Astrocyte of the cerebellum (primary cell): ENCODE results near the gene FBXL3.

Experiments used
- DNase-seq: peaks from one replicate; pipeline ENCODE4 v3.0.0-alpha.2; 2011; ENCODE audit warnings: low read depth
- H3K4me3 ChIP-seq: 2 replicates; pipeline ENCODE4 v1.5.1; 2011; ENCODE audit warnings: mild to moderate bottlenecking, low read depth, low read length, moderate library complexity
- CTCF ChIP-seq: IDR thresholded peaks from 2 replicates; pipeline ENCODE4 v1.5.1; 2012; ENCODE audit warnings: low read length, low read depth, moderate library complexity, mild to moderate bottlenecking; ENCODE audit errors: missing control alignments
- in situ Hi-C: cut with HindIII; loops from 2 replicates; pipeline ENCODE4 v1.10.0; 2017; ENCODE audit warnings: low sequenced_read_pairs

The FBXL3 gene

GRCh38 chr13:77026861-77027621 is at the start of gene FBXL3:
Gene FBXL3 (minus strand): TSS chr13:77027159. CDS start chr13:77021860, 5,299 bp downstream.
- DNase-seq = peak; percentile 82
- TF ChIP-seq CTCF = no peak
- in situ Hi-C loops = no loop called here
- peak within 1 kb of the TSS; percentile 82 for H3K4me3 ChIP-seq

- DNase-seq = no peak
- H3K4me3 ChIP-seq = no peak overlapping the region
- in situ Hi-C loops = no loop called here
- TF ChIP-seq CTCF = no peak
Observed at GRCh38 chr13:77067519-77067918, 40.6 kb upstream of the FBXL3 start.

DNA sequence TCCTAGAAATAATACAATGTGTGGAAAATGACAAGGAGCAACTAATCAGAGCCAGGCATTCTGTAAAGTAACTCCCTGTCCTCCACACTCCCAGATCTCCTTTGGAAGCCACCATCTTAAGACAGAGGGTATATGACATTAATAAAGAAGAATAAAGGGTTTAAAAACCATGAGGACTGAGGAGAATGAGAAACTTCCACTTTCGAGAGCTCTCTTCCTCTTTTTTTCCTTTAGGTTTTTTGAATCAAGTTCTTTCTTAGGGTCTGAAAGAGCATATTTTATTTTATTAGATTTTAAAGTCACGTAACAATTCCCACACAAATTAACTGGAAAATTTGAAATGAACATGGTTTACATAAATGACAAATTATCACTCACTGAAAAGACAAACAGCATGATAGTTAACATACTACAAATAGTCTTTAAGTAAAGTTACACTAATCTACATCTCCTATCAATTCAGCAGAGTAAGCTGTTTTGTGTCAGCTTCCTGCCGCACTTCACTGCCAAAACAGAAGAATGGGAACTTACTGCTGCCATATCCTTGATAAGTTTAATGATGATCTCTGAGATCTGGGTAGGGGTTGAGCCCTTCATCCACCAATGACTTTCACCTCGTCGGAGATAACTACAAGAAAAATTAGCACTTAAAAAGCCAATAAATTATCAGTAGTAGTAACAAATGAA is 38.6 kb upstream of the FBXL3 start:
- in situ Hi-C loops = no loop called here
- DNase-seq = no peak
- H3K4me3 ChIP-seq = no peak overlapping the region
- TF ChIP-seq CTCF = no peak

- no peak for TF ChIP-seq CTCF
- in situ Hi-C loops = no loop called here
- no peak for DNase-seq
- no peak overlapping the region for H3K4me3 ChIP-seq
Observed at GRCh38 chr13:77062097-77062496, 35.1 kb upstream of the FBXL3 start.

- no peak for TF ChIP-seq CTCF
- in situ Hi-C loops = no loop called here
- DNase-seq = no peak
- H3K4me3 ChIP-seq = no peak overlapping the region
Observed at GRCh38 chr13:77061362-77061761, 34.4 kb upstream of the FBXL3 start.

DNA sequence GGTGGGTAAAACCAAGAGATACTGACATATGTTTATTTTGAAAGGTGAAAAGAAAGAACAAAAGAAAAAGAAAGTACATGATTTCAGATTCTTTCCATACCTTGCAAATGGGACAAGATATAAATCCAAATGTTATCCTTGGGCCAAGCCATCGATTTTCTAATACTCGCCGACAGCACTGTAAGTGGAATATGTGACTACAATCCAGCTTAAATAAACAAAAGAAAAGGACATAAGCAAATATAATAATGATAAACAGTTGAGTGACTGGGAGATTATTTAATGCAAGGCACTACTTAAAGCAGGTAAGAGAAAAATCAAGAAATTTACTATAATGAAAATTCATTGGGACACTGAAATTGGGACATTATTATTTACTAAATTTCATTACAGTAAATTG is 29.9 kb upstream of the FBXL3 start:
- in situ Hi-C loops = no loop called here
- DNase-seq = no peak
- no peak overlapping the region for H3K4me3 ChIP-seq
- TF ChIP-seq CTCF = no peak
